NB4 (cell line): ENCODE data around the gene AK8.

ENCODE experiments used
- MYC ChIP-seq: IDR thresholded peaks from 2 replicates; pipeline ENCODE4 v1.6.1; 2011; ENCODE audit warnings: low read depth, low read length
- POLR2A ChIP-seq: IDR thresholded peaks from 2 replicates; pipeline ENCODE4 v1.6.1; 2011; ENCODE audit warnings: mild to moderate bottlenecking; ENCODE audit not compliant: insufficient read length; ENCODE audit errors: extremely low read depth
- TF ChIP-seq, protein P1 (sequence below): IDR thresholded peaks from one replicate; pipeline ENCODE4 v1.5.1; 2012; ENCODE audit warnings: low read depth, low read length
- TF ChIP-seq, protein P2 (sequence below): IDR thresholded peaks from 2 replicates; pipeline ENCODE4 v1.6.1; 2011; ENCODE audit warnings: low read depth, low read length

DNA sequence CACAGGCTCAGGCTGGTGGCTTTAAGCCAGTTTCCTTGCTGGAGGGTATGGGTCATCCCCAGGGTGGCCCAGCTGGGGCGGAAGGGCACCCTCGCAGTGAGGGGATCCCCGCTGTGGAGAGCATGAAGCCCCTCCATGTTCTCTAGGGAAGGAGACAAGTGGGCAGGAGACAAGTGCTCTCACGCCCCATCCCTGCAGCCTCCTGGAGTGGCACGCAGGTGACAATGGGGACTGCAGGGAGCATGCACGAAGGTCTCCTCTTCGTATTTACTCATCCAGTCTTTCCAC is 124.5 kb downstream of the AK8 start:
- TF ChIP-seq, protein P1, sequence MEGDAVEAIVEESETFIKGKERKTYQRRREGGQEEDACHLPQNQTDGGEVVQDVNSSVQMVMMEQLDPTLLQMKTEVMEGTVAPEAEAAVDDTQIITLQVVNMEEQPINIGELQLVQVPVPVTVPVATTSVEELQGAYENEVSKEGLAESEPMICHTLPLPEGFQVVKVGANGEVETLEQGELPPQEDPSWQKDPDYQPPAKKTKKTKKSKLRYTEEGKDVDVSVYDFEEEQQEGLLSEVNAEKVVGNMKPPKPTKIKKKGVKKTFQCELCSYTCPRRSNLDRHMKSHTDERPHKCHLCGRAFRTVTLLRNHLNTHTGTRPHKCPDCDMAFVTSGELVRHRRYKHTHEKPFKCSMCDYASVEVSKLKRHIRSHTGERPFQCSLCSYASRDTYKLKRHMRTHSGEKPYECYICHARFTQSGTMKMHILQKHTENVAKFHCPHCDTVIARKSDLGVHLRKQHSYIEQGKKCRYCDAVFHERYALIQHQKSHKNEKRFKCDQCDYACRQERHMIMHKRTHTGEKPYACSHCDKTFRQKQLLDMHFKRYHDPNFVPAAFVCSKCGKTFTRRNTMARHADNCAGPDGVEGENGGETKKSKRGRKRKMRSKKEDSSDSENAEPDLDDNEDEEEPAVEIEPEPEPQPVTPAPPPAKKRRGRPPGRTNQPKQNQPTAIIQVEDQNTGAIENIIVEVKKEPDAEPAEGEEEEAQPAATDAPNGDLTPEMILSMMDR = no peak
- TF ChIP-seq POLR2A (no peak), MYC (no peak)
- TF ChIP-seq, protein P2, sequence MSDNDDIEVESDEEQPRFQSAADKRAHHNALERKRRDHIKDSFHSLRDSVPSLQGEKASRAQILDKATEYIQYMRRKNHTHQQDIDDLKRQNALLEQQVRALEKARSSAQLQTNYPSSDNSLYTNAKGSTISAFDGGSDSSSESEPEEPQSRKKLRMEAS = no peak
